ENCODE data around the gene NKIRAS2. TPM values are rescaled to one million over a fixed set of nuclear protein-coding genes. Genes with fewer than 3 reads are reported as not detected.

The NKIRAS2 gene
- total RNA-seq, 1 donor from 2014 or later = 52.4 TPM

DNA sequence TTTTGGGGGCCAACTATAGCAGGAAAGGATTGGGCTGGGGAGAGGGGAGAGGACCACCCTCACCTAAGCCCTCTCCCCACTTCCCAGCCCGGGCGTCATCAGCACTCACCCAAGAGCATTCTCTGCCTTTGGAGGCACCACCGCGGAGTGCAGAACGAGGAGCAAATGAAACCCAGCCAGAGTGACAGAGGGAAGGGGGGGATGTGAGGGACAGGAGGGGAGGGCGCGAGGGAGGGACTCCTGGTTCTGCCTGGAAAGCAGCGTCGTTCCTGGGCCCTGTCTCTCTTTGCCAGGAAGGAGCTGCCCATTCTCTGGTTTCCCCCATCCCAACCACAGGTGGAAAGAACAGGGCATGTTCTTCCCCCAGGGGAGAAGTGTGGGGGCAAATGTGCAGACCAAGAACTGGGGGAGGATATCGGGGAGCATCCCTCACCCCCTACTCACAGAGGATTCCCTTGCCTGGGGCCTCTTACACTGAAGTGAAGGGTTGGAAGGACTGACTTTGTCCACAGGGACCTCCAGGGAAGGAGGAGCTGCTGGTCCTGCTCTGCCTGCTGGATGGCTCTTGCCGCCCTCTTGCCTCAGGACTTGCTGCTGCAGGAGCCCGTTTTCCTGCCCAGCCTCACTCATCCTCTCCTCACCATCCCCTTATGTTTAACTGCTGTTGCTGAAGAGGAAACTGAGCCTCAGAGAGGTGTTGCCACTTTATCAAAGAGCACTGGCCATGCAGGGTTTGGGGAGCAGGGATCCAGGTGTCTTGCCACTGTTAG, 34.0 kb downstream of the NKIRAS2 start:
- no peak for DNase-seq (ENCODE audit: low read depth, low spot score)

- DNase-seq (ENCODE audit: low read depth, low spot score) = no peak
These were observed 35.1 kb downstream of the NKIRAS2 start for GRCh38 chr17:42055027-42055426.

- no peak for DNase-seq (ENCODE audit: low read depth, low spot score)
These were observed 35.6 kb downstream of the NKIRAS2 start for GRCh38 chr17:42055496-42055895.

DNA sequence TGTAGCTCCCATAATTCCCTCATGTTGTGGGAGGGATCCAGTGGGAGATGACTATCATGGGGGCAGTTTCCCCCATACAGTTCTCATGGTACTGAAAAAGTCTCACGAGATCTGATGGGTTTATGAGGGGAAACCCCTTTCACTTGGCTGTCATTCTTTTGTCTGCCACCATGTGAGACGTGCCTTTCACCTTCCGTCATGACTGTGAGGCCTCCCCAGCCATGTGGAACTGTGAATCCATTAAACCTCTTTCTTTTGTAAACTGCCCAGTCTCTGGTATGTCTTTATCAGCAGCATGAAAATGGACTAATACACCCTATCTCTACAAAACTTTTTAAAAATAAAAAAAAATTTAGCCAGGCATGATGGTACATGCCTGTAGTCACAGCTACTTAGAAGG, 36.7 kb downstream of the NKIRAS2 start:
- DNase-seq (ENCODE audit: low read depth, low spot score) = no peak

GRCh38 chr17:42058063-42058462, 38.2 kb downstream of the NKIRAS2 start:
- no peak for DNase-seq (ENCODE audit: low read depth, low spot score)

- DNase-seq (ENCODE audit: low read depth, low spot score) = no peak
These were observed 39.9 kb downstream of the NKIRAS2 start for GRCh38 chr17:42059815-42060214.

- DNase-seq (ENCODE audit: low read depth, low spot score) = no peak
These were observed 40.3 kb downstream of the NKIRAS2 start for GRCh38 chr17:42060231-42060630.

GRCh38 chr17:42061646-42062487, 42.0 kb downstream of the NKIRAS2 start:
- no peak for DNase-seq (ENCODE audit: low read depth, low spot score)

DNA sequence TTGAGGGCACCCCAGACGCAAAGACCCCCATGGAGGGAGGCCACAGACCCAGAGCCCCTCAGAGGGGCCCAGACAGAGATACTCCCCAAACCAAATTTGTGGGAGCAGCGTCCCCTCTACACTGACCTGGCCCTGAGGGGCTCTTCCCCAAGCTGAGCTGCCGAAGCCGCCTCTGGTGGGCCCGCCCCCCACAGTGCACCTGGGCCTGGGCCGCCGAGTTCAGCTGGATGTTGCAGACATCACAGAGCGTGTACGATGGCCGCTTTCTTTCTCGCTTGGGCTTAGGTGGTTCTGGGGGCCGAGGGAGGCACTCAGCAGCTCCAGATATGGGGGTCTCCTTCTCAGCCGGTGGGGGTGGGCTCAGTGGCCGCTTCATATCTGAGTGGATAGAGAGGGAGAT, 42.8 kb downstream of the NKIRAS2 start:
- no peak for DNase-seq (ENCODE audit: low read depth, low spot score)

DNA sequence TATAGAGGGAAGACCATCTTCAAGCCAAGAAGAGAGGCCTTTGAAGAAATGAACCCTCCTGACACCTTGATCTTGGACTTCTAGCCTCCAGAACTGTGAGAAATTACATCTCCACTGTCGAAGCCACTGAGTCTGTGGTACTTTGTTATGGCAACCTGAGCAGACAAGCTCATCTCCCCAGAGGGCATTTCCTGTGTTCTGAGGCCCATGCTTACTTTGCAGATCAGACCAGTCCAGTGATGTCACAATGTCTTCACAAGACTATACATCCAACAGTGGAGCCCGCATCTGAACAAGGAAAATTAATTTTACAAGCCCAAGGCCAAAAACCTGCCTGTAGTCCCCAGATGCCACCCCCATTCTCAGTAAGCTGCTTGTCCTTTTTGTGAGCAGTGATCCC, 45.3 kb downstream of the NKIRAS2 start:
- DNase-seq (ENCODE audit: low read depth, low spot score) = no peak

- DNase-seq (ENCODE audit: low read depth, low spot score) = no peak
These were observed 47.6 kb downstream of the NKIRAS2 start for GRCh38 chr17:42067371-42068091.

- DNase-seq (ENCODE audit: low read depth, low spot score) = no peak
These were observed 49.1 kb downstream of the NKIRAS2 start for GRCh38 chr17:42068979-42069378.

- DNase-seq (ENCODE audit: low read depth, low spot score) = no peak
These were observed 51.9 kb downstream of the NKIRAS2 start for GRCh38 chr17:42071810-42072209.

GRCh38 chr17:42072323-42073187, 52.7 kb downstream of the NKIRAS2 start:
- no peak for DNase-seq (ENCODE audit: low read depth, low spot score)

Other genes starting within 250 kb of the NKIRAS2 start
- gene JUP, start 233.4 kb upstream of the NKIRAS2 start, total RNA-seq = 71.6 and 76.9 TPM in 2 replicates
- 49.1 and 59.4 TPM in 2 replicates for gene P3H4, start 208.1 kb upstream of the NKIRAS2 start, total RNA-seq
- gene FKBP10, start 207.1 kb upstream of the NKIRAS2 start, total RNA-seq = 139 and 196 TPM in 2 replicates
- gene NT5C3B, start 183.9 kb upstream of the NKIRAS2 start, total RNA-seq = 68.8 and 72.0 TPM in 2 replicates
- not detected in 2 replicates for gene KLHL10, start 182.3 kb upstream of the NKIRAS2 start, total RNA-seq
- gene KLHL11, start 154.7 kb upstream of the NKIRAS2 start, total RNA-seq = 24.7 and 35.4 TPM in 2 replicates
- gene ACLY, start 101.1 kb upstream of the NKIRAS2 start, total RNA-seq = 340 and 356 TPM in 2 replicates
- 0.07 and 0.13 TPM in 2 replicates for gene ODAD4, start 89.5 kb upstream of the NKIRAS2 start, total RNA-seq
- 66.5 and 75.4 TPM in 2 replicates for gene CNP, start 53.3 kb upstream of the NKIRAS2 start, total RNA-seq
- 74.8 and 90.8 TPM in 2 replicates for gene DNAJC7, start 2.7 kb upstream of the NKIRAS2 start, total RNA-seq
- 0.11 and 0.26 TPM in 2 replicates for gene C17orf113, start 30.5 kb downstream of the NKIRAS2 start, total RNA-seq
- gene ZNF385C, start 78.4 kb downstream of the NKIRAS2 start, total RNA-seq = not detected in 2 replicates
- 9.6 TPM in 2 replicates for gene DHX58, start 92.6 kb downstream of the NKIRAS2 start, total RNA-seq
- 7.1 and 13.2 TPM in 2 replicates for gene KAT2A, start 101.3 kb downstream of the NKIRAS2 start, total RNA-seq
- not detected in 2 replicates for gene HSPB9, start 102.7 kb downstream of the NKIRAS2 start, total RNA-seq
- gene RAB5C, start 134.9 kb downstream of the NKIRAS2 start, total RNA-seq = 105 and 116 TPM in 2 replicates
- 0.04 TPM in 1 of 2 replicates, not detected in the other for gene KCNH4, start 161.1 kb downstream of the NKIRAS2 start, total RNA-seq
- not detected in 2 replicates for gene HCRT, start 165.4 kb downstream of the NKIRAS2 start, total RNA-seq
- 14.3 and 16.2 TPM in 2 replicates for gene GHDC, start 174.4 kb downstream of the NKIRAS2 start, total RNA-seq

All from pulmonary artery endothelial cell (primary cell).